HG03039 (cell line): ENCODE measurements around the gene MED1.

Source experiments
- ATAC-seq: cut with Tn5 transposase; IDR thresholded peaks from one replicate; pipeline ENCODE4 v1.9.1; 2021; ENCODE audit warnings: mild to moderate bottlenecking, moderate library complexity; ENCODE audit not compliant: unreplicated experiment

Gene MED1

DNA sequence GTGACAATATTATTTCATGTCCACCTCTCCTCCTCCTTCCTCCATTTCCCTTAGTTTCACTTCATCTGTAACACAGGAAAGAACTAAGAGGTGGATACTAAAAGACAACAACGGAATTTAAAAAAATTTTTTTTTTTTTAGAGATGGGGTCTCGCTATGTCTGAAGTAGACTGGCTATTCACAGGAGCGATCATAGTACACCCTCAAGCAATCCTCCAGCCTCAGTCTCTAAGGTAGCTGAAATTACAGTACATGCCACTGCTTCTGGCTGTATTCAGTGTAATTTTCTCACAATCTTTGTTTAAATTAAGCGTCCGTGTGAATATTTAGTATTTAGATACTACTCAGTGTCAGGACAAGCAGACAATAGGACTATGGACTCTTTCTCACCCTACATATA is 85.2 kb downstream of the MED1 start:
- ATAC-seq: no peak

DNA sequence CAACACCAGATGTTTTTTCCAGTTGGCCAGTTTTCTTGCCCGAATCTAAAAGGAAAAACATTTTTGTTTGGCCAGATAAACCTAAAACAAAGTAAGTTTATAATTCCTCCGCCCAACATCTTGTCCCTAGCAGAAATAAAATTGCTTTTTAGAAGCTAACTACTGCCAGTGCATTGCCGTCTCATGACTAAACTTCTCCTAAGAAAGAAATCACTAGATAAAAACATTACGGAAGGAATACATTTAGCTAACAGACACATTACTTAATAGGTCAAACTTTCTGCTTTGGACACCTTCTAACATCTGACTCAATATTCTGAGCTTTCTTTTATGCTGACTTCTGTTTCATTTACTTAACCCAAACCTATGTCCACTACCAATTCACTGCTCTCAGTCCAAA is 85.8 kb downstream of the MED1 start:
- no peak for ATAC-seq

DNA sequence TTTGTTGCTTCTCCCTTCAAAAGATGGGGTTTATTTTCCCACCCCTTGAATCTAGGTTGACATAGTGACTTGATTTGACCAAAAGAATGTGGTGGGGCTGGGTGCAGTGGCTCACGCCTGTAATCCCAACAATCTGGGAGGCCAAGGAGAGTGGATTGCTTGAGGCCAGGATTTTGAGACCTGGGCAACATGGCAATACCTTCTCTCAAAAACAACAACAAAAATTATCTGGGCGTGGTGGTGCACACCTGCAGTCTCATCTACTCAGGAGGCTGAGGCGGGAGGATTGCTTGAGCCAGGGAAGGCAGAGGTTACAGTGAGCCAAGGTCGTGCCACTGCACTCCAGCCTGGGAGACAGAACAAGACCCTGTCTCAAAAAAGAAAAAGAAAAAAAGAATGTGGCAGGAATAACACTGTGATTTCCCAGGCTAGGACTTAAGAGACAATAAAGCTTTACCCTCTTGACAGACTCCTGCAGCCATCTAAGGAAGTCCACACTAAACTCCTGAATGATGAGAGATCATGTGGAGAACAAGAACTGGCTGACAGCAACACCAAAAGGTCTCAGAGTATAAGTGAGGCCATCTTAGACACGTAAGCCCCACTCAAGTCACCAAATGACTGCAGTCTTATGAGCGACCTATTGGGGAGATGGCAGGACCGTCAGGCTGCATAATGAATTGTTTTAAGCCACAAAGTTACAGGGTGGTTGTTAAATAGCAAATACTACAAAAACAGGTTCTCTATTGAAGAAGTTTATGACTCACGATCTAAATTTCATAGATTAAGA is 86.6 kb downstream of the MED1 start:
- ATAC-seq: no peak

DNA sequence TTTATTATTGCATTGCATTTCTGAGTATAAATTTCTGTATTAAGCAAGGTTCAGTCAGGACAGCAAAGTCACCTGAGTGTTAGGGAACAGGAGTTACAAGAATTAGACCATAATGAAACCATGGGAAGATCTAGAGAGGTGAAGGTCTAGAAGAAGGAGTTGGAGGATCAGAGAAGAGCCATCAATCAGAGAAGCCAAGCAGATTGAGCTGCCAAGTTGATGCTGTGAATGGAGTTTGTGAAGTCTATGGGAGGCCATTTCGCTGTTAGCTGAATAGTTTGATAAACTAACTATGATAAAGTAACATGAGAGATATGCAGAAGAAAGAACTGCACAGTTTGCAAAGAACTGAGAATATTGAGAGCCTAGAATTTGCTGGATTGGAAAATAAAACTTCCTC is 90.0 kb downstream of the MED1 start:
- no peak for ATAC-seq

DNA sequence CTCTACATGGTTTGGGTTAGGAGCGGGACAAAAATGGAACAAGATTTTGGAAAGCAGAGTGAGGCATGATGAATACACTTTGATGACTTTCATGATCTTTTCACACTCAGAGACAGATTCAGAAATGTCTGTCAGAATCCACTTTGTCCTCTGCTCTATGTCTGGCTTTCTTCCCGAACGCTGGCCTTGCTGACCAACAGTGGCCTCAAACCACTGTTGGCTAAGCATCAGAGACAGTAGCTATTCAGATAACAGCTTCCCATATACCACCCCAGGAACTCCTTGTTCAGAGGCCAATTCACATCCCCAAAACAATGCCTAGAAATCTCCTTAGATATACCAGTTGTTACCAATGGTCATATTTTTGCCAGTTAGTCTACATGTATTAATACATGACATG is 90.5 kb downstream of the MED1 start:
- ATAC-seq: no peak

DNA sequence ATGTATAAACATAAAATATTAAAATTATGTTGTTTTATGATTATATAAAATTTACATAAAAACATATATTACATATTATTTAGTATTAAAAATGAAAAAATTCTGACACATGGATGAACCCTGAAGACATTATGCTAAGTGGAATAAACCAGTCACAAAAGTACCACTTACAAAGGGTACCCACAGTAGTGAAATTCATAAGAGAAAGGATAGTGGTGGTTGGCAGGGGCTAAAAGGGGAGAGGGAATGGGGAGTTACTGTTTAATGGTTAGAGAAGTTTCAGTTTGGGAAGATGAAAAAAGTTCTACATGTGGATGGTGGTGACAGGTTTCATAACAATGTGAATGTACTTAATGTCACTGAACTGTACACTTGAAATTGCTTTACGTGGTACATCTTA is 91.1 kb downstream of the MED1 start:
- ATAC-seq: no peak

DNA sequence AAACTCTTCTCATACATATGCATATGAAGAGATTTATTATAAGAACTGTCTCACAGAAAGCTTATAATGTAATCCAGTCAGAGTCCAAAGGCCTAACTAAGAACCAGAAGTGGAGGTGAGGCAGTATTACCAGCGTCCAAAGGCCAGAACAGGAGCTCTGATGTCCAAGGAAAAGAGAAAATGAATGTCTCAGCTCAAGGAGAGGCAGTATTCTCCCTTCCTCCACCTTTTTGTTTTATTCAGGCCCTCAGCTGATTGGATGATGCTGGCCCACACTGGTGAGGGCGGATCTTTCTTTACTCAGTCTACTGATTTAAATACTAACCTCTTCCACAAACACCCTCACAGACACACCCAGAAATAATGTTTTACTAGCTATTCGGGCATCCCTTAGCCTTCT is 93.1 kb downstream of the MED1 start:
- no peak for ATAC-seq

DNA sequence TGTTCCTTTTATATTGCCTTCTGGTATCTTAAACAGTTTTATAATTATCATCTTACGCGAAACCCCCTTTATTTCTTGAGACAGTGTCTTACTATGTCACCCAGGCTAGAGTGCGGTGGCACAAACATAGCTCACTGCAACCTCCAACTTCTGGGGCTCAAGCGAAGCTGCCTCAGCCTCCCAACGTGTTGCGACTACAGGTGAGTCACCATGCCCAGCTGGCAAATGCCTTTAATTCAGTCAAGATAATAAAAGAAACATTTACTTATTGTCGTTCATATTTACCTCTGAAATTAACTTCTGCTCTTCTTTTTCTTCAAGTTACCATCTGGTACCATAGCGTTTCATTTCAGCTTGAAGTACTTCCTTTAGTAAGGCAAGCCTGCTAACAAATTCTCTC is 93.6 kb downstream of the MED1 start:
- no peak for ATAC-seq
